BLaER1 treated with 17β-estradiol and CSF1 and Interleukin-3, amounts not matched to agents 10 nM and 100 nM (cell line): Measurements from ENCODE around the gene KANK2.

ENCODE experiments used
- H3K27ac ChIP-seq, 11 experiments: shearing (Covaris generic); formaldehyde crosslinking; 2 replicates each; pipeline ENCODE4 v1.8.1; 2022
- H3K27me3 ChIP-seq, 11 experiments: shearing (Covaris generic); formaldehyde crosslinking; 2 replicates each; pipeline ENCODE4 v1.8.1; 2022
- H3K36me3 ChIP-seq, 11 experiments: shearing (Covaris generic); formaldehyde crosslinking; 2 replicates each; pipeline ENCODE4 v1.8.1; 2022
- H3K4me1 ChIP-seq, 10 experiments: shearing (Covaris generic); formaldehyde crosslinking; 2 replicates each; pipeline ENCODE4 v1.8.1; 2022
- H3K4me2 ChIP-seq, 11 experiments: shearing (Covaris generic); formaldehyde crosslinking; 2 replicates each; pipeline ENCODE4 v1.8.1; 2022
- H3K4me3 ChIP-seq, 10 experiments: shearing (Covaris generic); formaldehyde crosslinking; 2 replicates each; pipeline ENCODE4 v1.8.1; 2022
- H3K9ac ChIP-seq, 11 experiments: shearing (Covaris generic); formaldehyde crosslinking; 2 replicates each; pipeline ENCODE4 v1.8.1; 2022
- H3K9me3 ChIP-seq, 11 experiments: shearing (Covaris generic); formaldehyde crosslinking; replicated peaks in 1 of 11; 2 replicates each; pipeline ENCODE4 v1.8.1; 2022
- H4K20me1 ChIP-seq, 11 experiments: shearing (Covaris generic); formaldehyde crosslinking; 2 replicates each; pipeline ENCODE4 v1.8.1; 2022
- Cebpa-rat ChIP-seq, 11 experiments: shearing (Covaris generic); IDR thresholded peaks; 2 replicates each; pipeline ENCODE4 v1.8.1; 2022

The KANK2 gene

DNA sequence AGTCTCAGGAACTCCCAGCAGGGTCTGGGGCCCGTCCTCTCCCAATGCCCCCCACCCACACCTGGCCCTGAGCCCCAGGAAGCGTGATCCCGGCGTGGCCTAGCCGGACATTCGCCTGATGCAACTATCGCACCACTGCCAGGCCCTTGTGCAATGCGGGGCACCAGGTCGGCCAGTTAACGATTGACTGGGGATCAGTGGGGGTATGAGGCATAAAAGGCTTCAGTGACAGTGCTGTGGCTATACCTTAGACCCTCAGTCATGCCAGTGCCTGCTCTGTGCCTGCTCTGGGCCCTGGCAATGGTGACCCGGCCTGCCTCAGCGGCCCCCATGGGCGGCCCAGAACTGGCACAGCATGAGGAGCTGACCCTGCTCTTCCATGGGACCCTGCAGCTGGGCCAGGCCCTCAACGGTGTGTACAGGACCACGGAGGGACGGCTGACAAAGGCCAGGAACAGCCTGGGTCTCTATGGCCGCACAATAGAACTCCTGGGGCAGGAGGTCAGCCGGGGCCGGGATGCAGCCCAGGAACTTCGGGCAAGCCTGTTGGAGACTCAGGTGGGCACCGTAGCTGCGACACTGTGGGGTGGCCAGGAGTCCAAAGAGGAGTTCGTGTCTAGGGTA is 42.1 kb upstream of the KANK2 start, which contains the start of gene ANGPTL8:
TSS of gene ANGPTL8 (plus strand) at position 243 of the 624 bp plus-strand sequence. CDS start at position 262, 19 bp downstream.
- peaks cover 0 to 19% (median 0%) of the 10 kb centered on the region in 11 experiments; a peak in 7 of 22 replicates for H3K27me3 ChIP-seq
- no peak within 1 kb of the TSS for H3K9ac ChIP-seq
- H3K4me3 ChIP-seq, result no peak within 1 kb of the TSS
- peaks cover 0 to 11% (median 0%) of the 10 kb centered on the region in 11 experiments; a peak in 4 of 22 replicates for H4K20me1 ChIP-seq
- peaks cover 8 to 20% (median 17%) of the 10 kb centered on the region in 11 experiments; a peak in 21 of 22 replicates for H3K9me3 ChIP-seq
- peaks cover 0 to 8% (median 0%) of the 10 kb centered on the region in 10 experiments; a peak in 2 of 20 replicates for H3K4me1 ChIP-seq
- TF ChIP-seq Cebpa-rat (IDR thresholded peaks at IDR 0.05), result no peak
- H3K4me2 ChIP-seq, result no peak within 1 kb of the TSS
- no peaks in the 10 kb centered on the region; a peak in 1 of 22 replicates for H3K36me3 ChIP-seq
- no peak within 1 kb of the TSS for H3K27ac ChIP-seq

DNA sequence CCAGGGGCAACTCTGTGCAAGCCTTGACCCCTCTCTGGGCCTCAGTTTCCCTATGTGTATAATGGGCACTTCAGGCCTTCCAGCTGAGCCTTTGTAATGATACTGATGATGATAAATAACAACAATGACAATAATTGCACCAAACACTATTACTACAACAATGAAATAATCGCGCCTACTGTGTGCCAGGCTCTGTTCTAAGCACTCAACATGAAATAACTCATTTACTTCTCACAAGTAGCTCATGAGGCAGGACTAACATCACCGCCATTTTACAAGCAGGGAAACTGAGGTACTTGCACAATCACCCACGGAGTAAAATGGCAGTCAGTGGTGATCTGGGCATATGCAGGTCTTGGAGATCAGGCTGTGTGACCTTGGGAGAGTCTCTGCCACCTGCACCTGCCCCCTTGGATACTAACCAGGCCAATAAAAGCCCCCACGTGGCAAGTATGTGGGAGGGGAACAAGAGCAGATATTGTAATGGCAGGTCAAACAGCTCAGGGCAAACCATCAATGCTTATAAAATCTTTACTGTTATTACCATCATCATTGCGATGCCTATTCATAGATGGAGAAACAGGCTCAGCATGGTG is 41.5 kb upstream of the KANK2 start:
- H3K27ac ChIP-seq, result no peak overlapping the region
- H4K20me1 ChIP-seq, result peaks cover 0 to 11% (median 0%) of the 10 kb centered on the region in 11 experiments; a peak in 4 of 22 replicates
- no peak for TF ChIP-seq Cebpa-rat (IDR thresholded peaks at IDR 0.05)
- no peak overlapping the region for H3K9ac ChIP-seq
- peaks cover 0 to 18% (median 0%) of the 10 kb centered on the region in 11 experiments; a peak in 7 of 22 replicates for H3K27me3 ChIP-seq
- H3K9me3 ChIP-seq, result peaks cover 8 to 20% (median 17%) of the 10 kb centered on the region in 11 experiments; a peak in 21 of 22 replicates
- H3K4me1 ChIP-seq, result peaks cover 0 to 8% (median 0%) of the 10 kb centered on the region in 10 experiments; a peak in 2 of 20 replicates
- H3K4me2 ChIP-seq, result no peak overlapping the region
- H3K4me3 ChIP-seq, result no peak overlapping the region
- H3K36me3 ChIP-seq, result no peaks in the 10 kb centered on the region; a peak in 1 of 22 replicates

DNA sequence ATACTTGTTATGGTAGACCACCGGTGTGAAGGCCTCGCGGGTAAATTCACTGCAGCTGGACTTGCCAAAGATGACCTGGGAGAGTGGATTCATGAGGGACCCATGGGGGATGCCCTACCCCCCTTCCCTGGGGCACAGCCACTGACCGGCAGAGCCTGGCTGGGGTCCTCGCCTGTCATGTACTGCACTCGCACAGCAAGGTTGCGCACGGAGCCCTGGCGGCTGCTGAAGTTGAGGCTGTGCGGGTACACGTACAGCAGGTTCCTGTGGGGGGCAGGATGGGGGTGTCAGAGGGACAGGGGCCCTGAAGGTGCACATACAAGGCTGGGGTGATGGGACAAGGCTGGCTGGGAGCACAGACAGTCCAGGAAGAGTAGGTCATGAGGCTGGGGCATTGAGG is 40.7 kb upstream of the KANK2 start:
- Histone ChIP-seq H3K36me3 (no peaks in the 10 kb centered on the region; a peak in 1 of 22 replicates), H3K9ac (no peak overlapping the region), H3K9me3 (peaks cover 8 to 20% (median 17%) of the 10 kb centered on the region in 11 experiments; a peak in 21 of 22 replicates), H3K4me1 (peaks cover 0 to 2% (median 0%) of the 10 kb centered on the region in 10 experiments; a peak in 1 of 20 replicates), H3K4me2 (no peak overlapping the region), H3K27me3 (peaks cover 0 to 13% (median 0%) of the 10 kb centered on the region in 11 experiments; a peak in 7 of 22 replicates), H3K27ac (no peak overlapping the region), H4K20me1 (peaks cover 0 to 11% (median 0%) of the 10 kb centered on the region in 11 experiments; a peak in 3 of 22 replicates), H3K4me3 (no peak overlapping the region)
- TF ChIP-seq Cebpa-rat (IDR thresholded peaks at IDR 0.05), result no peak

DNA sequence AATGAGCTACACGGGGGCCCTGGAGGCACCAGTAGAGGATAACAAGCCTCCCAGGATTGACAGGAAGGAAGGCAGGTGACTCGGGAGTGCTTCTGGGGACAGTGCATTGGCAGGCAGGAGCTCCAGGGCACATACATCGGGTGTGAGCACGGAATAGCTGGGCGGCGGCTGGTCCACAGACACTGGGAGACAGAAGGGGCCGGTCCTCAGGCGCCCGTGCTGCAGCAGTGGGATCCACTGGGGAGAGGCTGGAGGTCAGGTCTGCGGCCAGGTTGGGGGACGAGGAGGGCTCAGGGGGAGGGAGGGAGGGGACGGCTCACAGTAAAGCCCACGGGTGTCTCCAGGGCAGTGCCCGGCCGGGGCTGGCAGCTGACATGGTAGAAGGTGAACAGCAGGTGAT is 40.0 kb upstream of the KANK2 start:
- no peaks in the 10 kb centered on the region for H3K4me1 ChIP-seq
- no peak overlapping the region for H3K4me3 ChIP-seq
- H3K27ac ChIP-seq, result no peak overlapping the region
- peaks cover 0 to 11% (median 0%) of the 10 kb centered on the region in 11 experiments; a peak in 3 of 22 replicates for H4K20me1 ChIP-seq
- H3K27me3 ChIP-seq, result peaks cover 0 to 11% (median 0%) of the 10 kb centered on the region in 11 experiments; a peak in 5 of 22 replicates
- H3K36me3 ChIP-seq, result no peaks in the 10 kb centered on the region; a peak in 1 of 22 replicates
- H3K9ac ChIP-seq, result no peak overlapping the region
- peaks cover 8 to 20% (median 17%) of the 10 kb centered on the region in 11 experiments; a peak in 21 of 22 replicates for H3K9me3 ChIP-seq
- no peak overlapping the region for H3K4me2 ChIP-seq
- TF ChIP-seq Cebpa-rat (IDR thresholded peaks at IDR 0.05), result no peak

DNA sequence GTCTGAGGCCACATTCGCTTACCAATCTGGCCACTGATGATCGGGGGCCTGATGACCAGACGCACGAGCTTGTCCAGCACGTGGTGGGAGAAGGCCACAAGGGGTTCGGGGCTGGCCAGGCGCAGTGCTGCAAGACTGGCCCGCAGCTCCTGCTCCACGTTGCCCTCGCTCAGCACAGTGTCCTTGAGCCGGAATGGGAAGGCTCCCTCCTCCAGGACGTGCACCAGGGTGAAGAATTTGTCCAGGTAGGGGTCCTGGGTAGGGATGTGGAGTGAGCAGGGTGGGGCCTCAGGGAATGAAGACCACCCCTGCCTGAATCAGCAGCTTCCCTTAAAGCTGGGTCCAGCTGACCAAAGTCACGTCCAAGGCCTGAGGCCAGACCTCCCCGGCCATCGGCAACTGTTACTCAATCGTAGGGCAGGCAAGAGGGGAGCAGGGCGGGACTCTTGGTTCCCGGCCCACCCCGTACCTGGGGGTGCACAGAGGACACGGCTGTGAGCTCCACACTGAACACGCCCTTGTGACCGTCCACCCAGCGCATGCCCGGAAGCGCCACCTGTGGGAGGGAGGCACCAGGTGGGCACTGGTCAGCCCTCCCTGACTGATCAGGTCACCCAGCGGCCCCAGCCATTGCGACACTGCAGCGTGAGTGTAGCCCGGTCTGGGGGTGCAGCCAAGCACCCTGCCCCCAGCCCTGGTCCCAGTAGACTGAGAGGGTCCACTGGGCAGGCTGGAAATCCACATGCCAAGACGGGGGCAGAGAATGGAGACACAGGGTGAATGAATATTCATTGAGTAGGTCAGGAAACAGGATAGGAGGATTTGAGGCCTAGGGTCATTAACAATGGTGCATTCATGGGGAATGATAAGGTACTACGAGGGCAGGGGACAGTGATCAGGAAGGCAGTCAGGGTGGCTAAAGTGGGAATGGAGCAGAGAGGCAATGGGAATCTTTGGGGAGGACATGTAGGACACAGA is 39.3 kb upstream of the KANK2 start:
- Histone ChIP-seq H3K4me2 (no peak overlapping the region), H3K4me3 (no peak overlapping the region), H3K9me3 (peaks cover 8 to 20% (median 17%) of the 10 kb centered on the region in 11 experiments; a peak in 21 of 22 replicates), H3K27me3 (peaks cover 0 to 5% (median 0%) of the 10 kb centered on the region in 11 experiments; a peak in 3 of 22 replicates), H3K9ac (no peak overlapping the region), H3K27ac (no peak overlapping the region), H3K36me3 (no peaks in the 10 kb centered on the region; a peak in 1 of 22 replicates), H4K20me1 (peaks cover 0 to 8% (median 0%) of the 10 kb centered on the region in 11 experiments; a peak in 2 of 22 replicates), H3K4me1 (no peaks in the 10 kb centered on the region)
- TF ChIP-seq Cebpa-rat (IDR thresholded peaks at IDR 0.05), result no peak

DNA sequence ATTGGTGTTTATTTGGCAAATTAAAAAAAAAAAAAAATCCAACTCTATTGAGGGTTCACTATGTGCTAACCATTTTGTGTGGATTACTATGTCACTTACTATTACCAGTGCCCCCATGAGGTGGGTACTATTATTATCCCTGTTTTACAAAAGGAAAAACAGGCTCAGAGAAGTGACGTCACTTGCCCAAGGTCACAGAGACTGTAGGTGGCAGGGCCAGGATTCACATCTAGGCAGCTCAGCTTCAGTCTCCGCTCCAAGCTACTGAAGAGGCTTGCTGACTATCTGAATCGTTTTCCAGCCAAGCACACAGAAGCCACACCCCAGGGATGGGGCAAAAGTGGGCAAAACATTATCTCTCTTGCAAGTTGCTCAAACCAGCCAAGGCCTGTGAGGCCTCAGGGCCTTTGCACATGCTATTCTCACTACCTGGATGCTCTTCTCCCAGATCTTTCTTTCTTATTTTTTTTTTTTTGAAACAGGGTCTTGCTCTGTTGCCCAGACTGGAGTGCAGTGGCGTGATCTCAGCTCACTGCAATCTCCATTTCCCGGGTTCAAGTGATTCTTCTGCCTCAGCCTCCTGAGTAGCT is 37.2 kb upstream of the KANK2 start:
- Histone ChIP-seq H3K9ac (no peak overlapping the region), H3K9me3 (peaks cover 8 to 15% (median 14%) of the 10 kb centered on the region in 11 experiments; a peak in 21 of 22 replicates), H4K20me1 (peaks cover 0 to 8% (median 0%) of the 10 kb centered on the region in 11 experiments; a peak in 2 of 22 replicates), H3K4me1 (no peaks in the 10 kb centered on the region), H3K36me3 (no peaks in the 10 kb centered on the region; a peak in 1 of 22 replicates), H3K27me3 (no peaks in the 10 kb centered on the region), H3K4me2 (no peak overlapping the region), H3K27ac (no peak overlapping the region), H3K4me3 (no peak overlapping the region)
- no peak for TF ChIP-seq Cebpa-rat (IDR thresholded peaks at IDR 0.05)

DNA sequence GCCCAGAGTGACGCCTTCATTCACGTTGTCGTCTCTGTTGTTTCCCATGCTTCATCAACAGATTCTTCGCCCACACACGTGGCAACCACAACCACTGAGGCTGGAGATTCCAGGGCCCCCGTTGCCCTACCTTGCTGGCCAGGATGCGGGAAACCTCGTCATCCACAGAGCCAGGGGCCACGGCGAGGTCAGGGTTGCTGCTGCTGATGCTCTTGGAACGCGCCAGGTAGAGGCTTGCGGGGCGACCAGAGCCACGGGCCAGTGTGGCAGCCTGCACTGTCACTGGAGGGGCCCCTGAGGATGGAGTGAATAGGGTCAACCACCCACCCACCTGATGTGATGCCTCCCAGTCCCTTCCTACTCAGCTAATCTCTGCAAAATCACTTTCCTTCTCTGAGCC is 35.7 kb upstream of the KANK2 start:
- Histone ChIP-seq H3K4me1 (no peaks in the 10 kb centered on the region), H4K20me1 (peaks cover 0 to 8% (median 0%) of the 10 kb centered on the region in 11 experiments; a peak in 2 of 22 replicates), H3K27ac (no peak overlapping the region), H3K36me3 (no peaks in the 10 kb centered on the region), H3K9ac (no peak overlapping the region), H3K9me3 (peaks cover 0 to under 1% (median 0%) of the 10 kb centered on the region in 11 experiments; a peak in 1 of 22 replicates), H3K4me3 (no peak overlapping the region), H3K4me2 (no peak overlapping the region), H3K27me3 (no peaks in the 10 kb centered on the region)
- TF ChIP-seq Cebpa-rat (IDR thresholded peaks at IDR 0.05), result no peak

DNA sequence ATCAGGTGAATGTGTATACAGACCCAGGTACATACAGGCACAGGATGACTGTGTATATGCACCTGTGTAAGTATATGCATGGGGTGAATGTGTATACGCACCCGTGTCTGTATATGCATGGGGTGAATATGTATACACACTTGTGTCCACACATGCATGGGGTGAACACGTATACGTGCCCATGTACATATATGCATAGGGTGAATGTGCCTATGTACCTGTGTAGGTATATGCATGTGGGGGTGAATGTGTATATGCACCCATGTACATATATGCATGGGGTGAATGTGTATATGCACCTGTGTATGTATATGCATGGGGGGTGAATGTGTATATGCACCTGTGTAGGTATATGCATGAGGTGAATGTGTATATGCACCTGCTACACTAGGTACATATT is 35.2 kb upstream of the KANK2 start:
- Histone ChIP-seq H4K20me1 (peaks cover 0 to 8% (median 0%) of the 10 kb centered on the region in 11 experiments; a peak in 2 of 22 replicates), H3K4me2 (no peak overlapping the region), H3K4me3 (no peak overlapping the region), H3K36me3 (no peaks in the 10 kb centered on the region), H3K4me1 (no peaks in the 10 kb centered on the region), H3K9me3 (no peaks in the 10 kb centered on the region), H3K27ac (no peak overlapping the region), H3K9ac (no peak overlapping the region), H3K27me3 (no peaks in the 10 kb centered on the region)
- no peak for TF ChIP-seq Cebpa-rat (IDR thresholded peaks at IDR 0.05)
